Naive thymus-derived CD8-positive, alpha-beta T cell (primary cell): Measurements from ENCODE around the gene MAP3K9. TPM values are rescaled to one million over a fixed set of nuclear protein-coding genes. Genes with fewer than 3 reads are reported as not detected.

Experiments
- ATAC-seq, 2 donors: fragments of 150-1000 bp; cut with Tn5 transposase in 1 of 2; sonication (Bioruptor Pico), chemical (Tn5 transposase) in 1 of 2; 1 replicate in 1 of 2; 2 replicates in 1 of 2; pipeline ENCODE4 v1.10.0; 2021; ENCODE audit warnings: mild to moderate bottlenecking in 2 of 2, moderate library complexity in 2 of 2
- POLR2A ChIA-PET: fragments of 350-600 bp; sonication (Branson Sonifier 250); formaldehyde crosslinking; loops from one replicate; lab custom pipeline; 2021; ENCODE audit warnings: antibody characterized with exemption; lab: Charles Lee
- DNase-seq, 10 donors: peaks; one replicate each; pipeline versions ENCODE4 v3.0.0 to v3.0.0-alpha.2; 2020 to 2022
- H3K27ac Mint-ChIP-seq, 10 donors: one replicate each; pipeline ENCODE4 v1.8.0; 2020 to 2022; ENCODE audit warnings: mild to moderate bottlenecking in 10 of 10, mixed read lengths in 10 of 10, moderate library complexity in 4 of 10, inconsistent platforms in 1 of 10
- H3K27me3 Mint-ChIP-seq, 5 donors: one replicate each; pipeline ENCODE4 v1.8.0; 2021 to 2022; ENCODE audit warnings: mixed read lengths in 5 of 5
- H3K36me3 Mint-ChIP-seq, 3 donors: one replicate each; pipeline ENCODE4 v1.8.0; 2020 to 2022; ENCODE audit warnings: mixed read lengths in 3 of 3, mild to moderate bottlenecking in 2 of 3, inconsistent platforms in 1 of 3
- H3K4me1 Mint-ChIP-seq, 4 donors: one replicate each; pipeline ENCODE4 v1.8.0; 2021 to 2022; ENCODE audit warnings: mixed read lengths in 4 of 4
- H3K4me3 Mint-ChIP-seq, 10 donors: one replicate each; pipeline ENCODE4 v1.8.0; 2020 to 2022; ENCODE audit warnings: mild to moderate bottlenecking in 10 of 10, mixed read lengths in 10 of 10, moderate library complexity in 6 of 10, inconsistent platforms in 1 of 10
- H3K9me3 Mint-ChIP-seq, 9 donors: one replicate each; pipeline ENCODE4 v1.8.0; 2020 to 2022; ENCODE audit warnings: mixed read lengths in 9 of 9, mild to moderate bottlenecking in 3 of 9, inconsistent platforms in 1 of 9, moderate library complexity in 1 of 9
- polyA plus RNA-seq, 3 donors: library from polyadenylated mRNA; unstranded; fragments of 300-500 nt; fragmentation: Illumina TruSeq; gene quantifications; one replicate each; pipeline ENCODE4 v1.2.3, GENCODE V29; 2021
- total RNA-seq, 8 experiments: library from RNA in 2 of 8; stranded (reverse) in 2 of 8; gene quantifications; one replicate each; pipeline ENCODE4 v1.2.3 and lab custom pipeline; 2021 to 2026

Gene MAP3K9
- total and polyA plus RNA-seq, 5 experiments from 2014 or later, result 0.52 to 7.8 (median 3.6) TPM

DNA sequence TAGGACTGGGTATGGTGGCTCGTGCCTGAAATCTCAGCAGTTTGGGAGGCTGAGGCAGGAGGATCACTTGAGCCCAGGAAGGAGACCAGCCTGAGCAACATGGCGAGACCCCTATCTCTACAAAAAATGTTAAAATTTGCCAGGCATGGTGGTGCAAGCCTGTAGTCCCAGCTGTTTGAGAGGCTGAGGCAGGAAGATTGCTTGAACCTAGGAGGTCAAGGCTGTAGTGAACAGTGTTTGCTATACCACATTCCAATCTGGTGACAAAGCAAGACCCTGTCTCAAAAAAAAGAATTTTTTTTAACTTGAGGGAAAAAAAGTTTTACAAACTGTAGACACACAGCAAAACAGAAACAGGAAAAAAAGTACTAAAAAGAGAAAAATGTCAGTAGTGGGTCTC, 2.3 kb upstream of the MAP3K9 start:
- Mint-ChIP-seq H3K27ac (no peak overlapping the region), H3K4me3 (no peak overlapping the region), H3K27me3 (peaks cover 0 to 6% (median 0%) of the 10 kb centered on the region in 5 donors), H3K36me3 (no peaks in the 10 kb centered on the region), H3K9me3 (no peaks in the 10 kb centered on the region), H3K4me1 (peaks cover 10 to 14% (median 12%) of the 10 kb centered on the region in 4 donors)
- POLR2A ChIA-PET, result no interaction called here
- DNase-seq (no peak), ATAC-seq (no peak)

DNA sequence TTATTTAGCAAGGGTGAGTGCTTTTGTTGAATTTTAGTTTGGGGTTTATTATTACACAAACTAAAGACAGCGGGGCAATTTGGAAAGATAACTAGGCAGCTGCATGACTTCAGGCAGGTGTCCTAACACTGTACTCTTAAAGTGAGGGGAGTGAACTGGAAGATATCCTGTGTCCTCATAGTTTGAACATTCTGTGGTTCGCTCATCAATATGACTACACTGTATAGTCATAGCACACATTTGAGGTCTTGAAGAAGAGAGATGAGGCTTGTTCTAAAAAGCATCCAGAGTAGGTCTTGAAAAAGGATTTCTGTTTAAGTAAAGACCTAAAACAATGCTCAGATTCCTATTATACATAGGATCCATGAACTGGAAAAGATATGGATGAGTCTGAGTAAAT, 1.7 kb upstream of the MAP3K9 start:
- H3K4me1 Mint-ChIP-seq, result peaks cover 11 to 14% (median 12%) of the 10 kb centered on the region in 4 donors
- no peak overlapping the region for H3K4me3 Mint-ChIP-seq
- peaks cover 0 to 6% (median 0%) of the 10 kb centered on the region in 5 donors for H3K27me3 Mint-ChIP-seq
- no peaks in the 10 kb centered on the region for H3K36me3 Mint-ChIP-seq
- no peak overlapping the region for H3K27ac Mint-ChIP-seq
- ATAC-seq (no peak), DNase-seq (no peak)
- POLR2A ChIA-PET, result no interaction called here
- no peaks in the 10 kb centered on the region for H3K9me3 Mint-ChIP-seq

DNA sequence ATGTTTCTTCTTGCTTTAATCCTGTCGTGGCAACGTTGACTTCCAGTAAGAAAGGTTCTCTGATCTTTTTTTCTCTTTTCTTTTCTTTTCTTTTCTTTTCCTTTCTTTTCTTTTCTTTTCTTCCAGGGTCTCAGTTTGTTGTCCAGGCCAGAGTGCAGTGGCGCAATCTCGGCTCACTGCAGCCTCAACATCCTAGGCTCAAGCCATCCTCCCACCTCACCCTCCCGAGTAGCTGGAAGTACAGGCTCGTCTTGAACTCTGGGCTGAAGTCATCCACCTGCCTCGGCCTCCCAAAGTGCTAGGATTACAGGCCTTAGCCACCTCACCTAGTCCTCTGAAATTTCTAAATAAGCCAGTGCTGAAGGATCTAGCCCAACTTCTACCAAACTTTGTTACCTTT, 1.3 kb upstream of the MAP3K9 start:
- H3K36me3 Mint-ChIP-seq, result no peaks in the 10 kb centered on the region
- H3K4me3 Mint-ChIP-seq, result no peak overlapping the region
- no peak overlapping the region for H3K27ac Mint-ChIP-seq
- DNase-seq, result no peak
- peaks cover 11 to 14% (median 12%) of the 10 kb centered on the region in 4 donors for H3K4me1 Mint-ChIP-seq
- POLR2A ChIA-PET, result interaction anchor here (1.1 kb wide), 1 partner anchor 124 kb away, joined by 3 read pairs; no protein-coding TSS in a partner anchor
- no peak for ATAC-seq
- H3K9me3 Mint-ChIP-seq, result no peaks in the 10 kb centered on the region
- H3K27me3 Mint-ChIP-seq, result peaks cover 0 to 6% (median 0%) of the 10 kb centered on the region in 5 donors

DNA sequence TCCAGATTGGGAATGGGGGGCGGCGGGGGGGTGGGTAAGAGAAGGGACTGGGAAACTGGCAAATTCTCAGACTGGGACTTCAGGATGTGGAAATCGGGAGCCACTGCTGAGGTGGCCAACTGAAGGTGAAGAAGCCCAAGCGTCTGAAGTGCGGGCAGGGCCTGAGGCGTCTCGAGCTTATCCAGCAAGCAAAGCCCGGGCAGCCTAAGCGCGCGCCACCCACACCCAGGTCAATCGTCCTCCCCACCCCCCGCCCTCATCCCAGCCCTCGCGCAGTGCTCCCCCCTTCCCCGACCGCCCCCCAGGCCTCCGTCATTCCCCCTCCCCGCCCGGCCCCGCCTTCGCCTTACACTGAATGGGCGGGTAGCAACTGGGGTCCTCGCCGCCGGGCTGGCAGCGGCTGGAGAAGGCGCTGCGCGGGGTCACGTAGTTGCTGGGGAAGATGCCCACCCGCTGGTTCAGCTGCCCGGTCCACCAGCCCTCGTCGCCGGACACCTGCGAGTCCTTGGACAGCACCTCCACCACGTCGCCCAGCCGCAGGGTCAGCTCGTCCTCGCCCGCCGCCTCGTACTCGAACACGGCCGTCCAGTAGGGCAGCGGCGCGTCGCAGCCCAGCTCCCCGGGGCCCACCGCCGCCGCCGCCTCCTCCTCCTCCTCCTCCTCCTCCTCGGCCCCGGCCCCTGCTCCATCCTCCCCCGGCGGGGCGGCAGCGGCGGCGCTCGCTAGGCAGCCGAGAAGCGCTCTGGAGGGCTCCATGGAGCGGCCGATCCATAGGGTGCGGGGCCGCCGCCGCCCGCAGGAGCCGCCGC, 693 bp downstream of the MAP3K9 start:
- ATAC-seq, result peak; percentile 10 to 15
- Mint-ChIP-seq H3K27ac (peak overlapping the region in 9 of 10 donors; percentile 63 to 94 (median 91)), H3K36me3 (no peaks in the 10 kb centered on the region), H3K4me1 (peaks cover 13 to 16% (median 13%) of the 10 kb centered on the region in 4 donors), H3K9me3 (no peaks in the 10 kb centered on the region), H3K27me3 (peaks cover 0 to 6% (median 0%) of the 10 kb centered on the region in 5 donors), H3K4me3 (peak overlapping the region in 9 of 10 donors; percentile 84 to 96 (median 88))
- DNase-seq, result peak; percentile 18 to 82 (median 42)
- POLR2A ChIA-PET, result interaction anchor here (0.8 to 2.8 kb wide), 17 partner anchors 9 to 401 kb away, joined by 3 to 11 read pairs (median 4); partner anchors contain the start of genes PCNX1 and TTC9

DNA sequence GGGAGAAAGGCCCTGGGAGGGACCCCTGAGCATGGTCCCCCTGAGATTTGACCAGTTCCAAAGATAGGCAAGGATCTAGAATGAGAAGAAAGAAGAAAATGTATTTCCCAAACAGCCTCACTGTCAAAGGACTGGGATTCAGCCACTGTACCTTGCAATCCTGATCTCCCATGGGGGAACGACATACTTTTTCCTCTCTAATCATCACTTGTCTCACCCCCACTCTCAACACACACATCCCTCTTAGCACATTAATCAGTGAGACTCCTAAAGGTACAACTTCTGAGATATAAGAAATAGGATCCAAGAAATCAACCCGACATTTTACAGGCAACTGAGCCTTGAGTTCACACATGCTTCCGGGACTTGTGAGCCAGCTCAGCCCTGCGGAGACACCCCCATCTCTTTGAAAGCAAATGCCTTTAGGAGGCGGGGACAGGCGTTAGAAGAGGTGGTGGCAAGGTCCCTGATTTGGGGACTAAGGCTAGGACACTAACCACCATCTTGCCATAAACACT, 1.4 kb downstream of the MAP3K9 start:
- POLR2A ChIA-PET, result interaction anchor here (2.1 to 2.8 kb wide), 3 partner anchors 27 to 149 kb away, joined by 9 to 11 read pairs (median 10); partner anchors contain the start of gene PCNX1
- ATAC-seq (peak; percentile 47 to 49), DNase-seq (peak; percentile 25 to 87 (median 59))
- Mint-ChIP-seq H3K9me3 (no peaks in the 10 kb centered on the region), H3K27ac (peak overlapping the region in 9 of 10 donors; percentile 63 to 94 (median 91)), H3K4me1 (peaks cover 11 to 19% (median 16%) of the 10 kb centered on the region in 4 donors), H3K36me3 (peaks cover 0 to 3% (median 0%) of the 10 kb centered on the region in 3 donors), H3K27me3 (peaks cover 0 to 6% (median 0%) of the 10 kb centered on the region in 5 donors), H3K4me3 (peak overlapping the region in 9 of 10 donors; percentile 84 to 96 (median 88))

DNA sequence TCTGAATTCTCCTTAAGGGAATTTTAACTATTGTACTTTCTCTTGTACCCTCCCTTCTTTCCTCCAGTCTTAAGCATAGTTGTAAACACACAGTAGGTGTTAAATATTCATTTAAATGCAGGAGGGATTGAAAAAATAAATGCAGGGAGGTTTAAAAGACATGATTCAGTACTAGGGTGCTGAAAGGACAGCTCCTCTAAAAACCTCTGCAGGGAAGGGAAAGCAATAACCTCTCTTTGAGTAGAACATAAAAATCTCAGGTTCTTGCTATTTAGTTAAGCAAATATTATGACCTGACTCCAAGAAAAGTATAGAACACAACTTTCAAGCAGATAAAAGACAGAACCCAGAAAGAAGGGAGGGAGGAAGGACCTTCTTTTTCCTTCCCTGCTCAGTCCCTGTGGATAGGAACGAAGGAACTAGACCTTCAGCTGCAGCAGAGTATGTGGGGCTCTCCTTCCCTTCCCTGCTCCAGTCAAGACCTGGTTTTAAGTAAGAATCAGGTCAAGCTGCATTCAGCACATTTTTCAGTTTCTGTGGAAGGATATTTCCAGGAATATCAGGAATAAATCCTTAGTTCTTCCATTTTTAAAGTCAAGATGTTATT, 4.7 kb downstream of the MAP3K9 start:
- H3K4me1 Mint-ChIP-seq, result peaks cover 7 to 26% (median 23%) of the 10 kb centered on the region in 4 donors
- H3K9me3 Mint-ChIP-seq, result no peaks in the 10 kb centered on the region
- POLR2A ChIA-PET, result no interaction called here
- ATAC-seq (no peak), DNase-seq (no peak)
- peaks cover 4 to 22% (median 20%) of the 10 kb centered on the region in 3 donors for H3K36me3 Mint-ChIP-seq
- H3K27me3 Mint-ChIP-seq, result peaks cover 0 to 6% (median 0%) of the 10 kb centered on the region in 5 donors
- no peak overlapping the region for H3K4me3 Mint-ChIP-seq
- H3K27ac Mint-ChIP-seq, result no peak overlapping the region

DNA sequence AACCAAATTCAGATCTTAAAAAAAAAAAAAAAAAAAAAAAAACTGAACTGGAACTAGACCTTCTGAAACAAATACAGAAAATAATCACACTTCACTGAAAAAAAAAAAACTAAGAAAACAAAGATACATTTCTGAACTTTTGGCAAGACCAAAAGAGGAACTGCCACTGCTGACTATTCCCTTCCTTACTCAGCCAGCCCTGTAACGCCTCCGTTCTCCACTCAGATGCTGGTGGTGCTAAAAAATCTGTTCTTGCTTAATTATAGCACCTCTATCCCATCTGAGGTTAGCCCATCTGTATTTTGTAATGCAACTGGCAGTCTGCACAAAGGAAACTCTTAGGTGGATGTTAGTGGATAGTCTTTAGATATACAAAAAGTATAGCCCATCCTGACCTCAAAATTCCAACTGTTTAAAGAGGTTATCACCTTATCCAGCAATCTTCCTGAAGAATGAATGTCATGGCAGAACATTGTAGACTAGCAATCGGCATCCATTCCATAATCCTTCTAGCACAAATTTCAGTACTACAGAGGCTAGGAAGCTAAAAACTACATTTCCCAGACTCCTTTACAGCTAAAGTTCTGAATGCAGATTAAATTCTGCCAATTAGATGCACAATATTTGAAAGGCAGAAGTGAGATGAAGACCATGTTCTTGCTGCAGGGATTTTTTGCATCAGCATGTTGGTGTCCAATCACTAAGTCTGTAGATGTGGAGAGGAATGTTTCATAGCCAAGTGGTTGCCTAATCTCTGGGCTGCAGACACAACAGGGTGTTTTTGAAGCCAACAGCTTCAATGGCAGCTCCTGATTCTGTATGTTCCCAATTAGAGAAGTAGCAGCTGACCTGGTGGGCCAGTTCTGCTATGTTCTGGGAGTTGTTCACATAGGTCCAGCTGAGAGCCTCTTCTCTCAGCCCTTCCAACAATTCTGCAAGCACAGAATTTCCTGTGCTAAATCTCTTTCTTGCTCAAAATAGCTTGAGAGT, 5.7 kb downstream of the MAP3K9 start:
- Mint-ChIP-seq H3K4me1 (peaks cover 7 to 26% (median 23%) of the 10 kb centered on the region in 4 donors), H3K27ac (peak overlapping the region in 1 of 10 donors; percentile 36), H3K36me3 (peaks cover 4 to 26% (median 24%) of the 10 kb centered on the region in 3 donors), H3K27me3 (peaks cover 0 to 6% (median 0%) of the 10 kb centered on the region in 5 donors), H3K9me3 (no peaks in the 10 kb centered on the region), H3K4me3 (no peak overlapping the region)
- ATAC-seq (no peak), DNase-seq (no peak)
- POLR2A ChIA-PET, result no interaction called here

DNA sequence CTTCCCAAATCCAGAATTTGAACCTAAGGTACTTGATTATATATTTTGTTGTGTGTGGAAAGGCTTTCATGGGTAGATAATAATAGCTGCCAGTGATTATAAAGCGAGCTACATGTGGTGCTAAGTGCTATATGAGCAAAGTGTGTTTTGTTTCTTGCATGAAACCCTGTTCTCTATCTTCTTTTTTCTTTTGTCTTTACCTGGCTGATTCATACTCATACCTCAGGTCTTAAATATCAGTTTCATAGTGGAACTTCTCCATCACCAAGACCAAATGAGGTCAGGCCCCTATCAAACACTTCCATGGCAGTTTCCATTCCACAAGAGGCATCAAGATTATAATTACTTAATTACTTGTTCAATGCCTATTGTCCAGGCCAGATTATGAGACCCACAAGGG, 6.9 kb downstream of the MAP3K9 start:
- Mint-ChIP-seq H3K36me3 (peaks cover 4 to 26% (median 24%) of the 10 kb centered on the region in 3 donors), H3K27ac (no peak overlapping the region), H3K27me3 (peaks cover 0 to 4% (median 0%) of the 10 kb centered on the region in 5 donors), H3K4me3 (no peak overlapping the region), H3K9me3 (no peaks in the 10 kb centered on the region), H3K4me1 (peaks cover 3 to 21% (median 17%) of the 10 kb centered on the region in 4 donors)
- ATAC-seq (no peak), DNase-seq (no peak)
- POLR2A ChIA-PET, result no interaction called here

DNA sequence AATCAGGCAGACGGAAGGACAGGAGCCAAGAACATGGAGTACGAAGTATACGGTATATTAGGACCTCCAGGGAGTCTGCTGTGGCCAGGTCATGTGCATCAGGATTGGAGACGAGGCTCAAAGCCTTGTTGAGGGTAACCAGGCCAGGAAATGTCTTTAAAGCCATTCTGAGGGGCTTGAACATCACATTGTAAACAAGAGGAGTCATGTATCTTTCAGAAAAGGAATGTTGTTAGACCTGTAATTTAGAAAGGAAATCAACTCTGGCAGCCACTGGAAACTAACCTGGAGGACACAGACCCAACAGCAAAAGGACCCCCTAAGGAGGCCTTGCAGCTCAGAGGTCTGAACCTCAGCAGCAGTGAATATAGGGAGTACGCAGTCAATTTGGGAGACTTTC, 7.5 kb downstream of the MAP3K9 start:
- Mint-ChIP-seq H3K36me3 (peaks cover 4 to 26% (median 24%) of the 10 kb centered on the region in 3 donors), H3K9me3 (no peaks in the 10 kb centered on the region), H3K27ac (no peak overlapping the region), H3K27me3 (peaks cover 0 to 3% (median 0%) of the 10 kb centered on the region in 5 donors), H3K4me1 (peaks cover 2 to 18% (median 17%) of the 10 kb centered on the region in 4 donors), H3K4me3 (no peak overlapping the region)
- no peak for DNase-seq
- POLR2A ChIA-PET, result no interaction called here
- no peak for ATAC-seq

DNA sequence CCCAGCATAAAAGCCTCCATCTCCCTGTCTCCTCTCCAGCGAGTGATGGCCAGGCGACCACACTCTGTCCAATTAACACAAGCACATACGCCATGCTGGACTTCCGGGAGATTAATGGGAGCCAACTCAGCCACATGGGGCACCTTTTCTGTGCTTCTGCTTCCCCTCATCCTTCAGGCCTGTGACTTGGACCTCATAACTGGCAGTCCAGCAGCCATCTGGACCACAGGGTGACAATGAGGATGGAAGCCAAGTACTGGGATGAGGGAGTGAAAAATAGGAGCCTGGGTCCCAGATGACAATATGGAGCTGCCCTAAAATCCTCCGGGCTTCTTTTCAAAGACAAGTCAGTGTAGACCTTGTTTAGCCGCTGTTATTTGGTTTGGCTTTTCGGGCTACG, 12.8 kb downstream of the MAP3K9 start:
- Mint-ChIP-seq H3K27me3 (no peaks in the 10 kb centered on the region), H3K36me3 (peaks cover 4 to 35% (median 24%) of the 10 kb centered on the region in 3 donors), H3K27ac (no peak overlapping the region), H3K4me3 (no peak overlapping the region), H3K9me3 (no peaks in the 10 kb centered on the region), H3K4me1 (peaks cover 0 to 11% (median 6%) of the 10 kb centered on the region in 4 donors)
- ATAC-seq (no peak), DNase-seq (no peak)
- POLR2A ChIA-PET, result no interaction called here

DNA sequence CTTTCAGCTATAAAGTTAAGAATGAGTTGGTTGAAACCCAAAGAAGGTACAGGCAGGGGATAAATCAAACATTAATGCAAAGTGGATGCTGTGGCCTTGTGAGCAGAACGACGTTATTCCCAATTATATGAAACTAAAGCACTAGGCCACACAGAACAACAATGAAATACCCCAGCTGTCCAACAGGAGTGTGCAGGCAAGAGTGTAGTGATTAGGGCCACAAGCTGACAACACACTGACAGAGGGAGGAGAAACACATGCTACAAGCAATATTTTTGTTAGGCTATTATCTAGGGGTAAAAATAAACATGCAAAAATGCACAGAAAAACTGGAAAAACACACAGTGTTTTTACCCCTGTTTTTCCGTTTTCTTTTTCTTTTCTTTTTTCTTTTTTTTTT, 15.0 kb downstream of the MAP3K9 start:
- no peaks in the 10 kb centered on the region for H3K27me3 Mint-ChIP-seq
- POLR2A ChIA-PET, result no interaction called here
- peaks cover 0 to 8% (median 6%) of the 10 kb centered on the region in 4 donors for H3K4me1 Mint-ChIP-seq
- H3K27ac Mint-ChIP-seq, result peak overlapping the region in 1 of 10 donors; percentile 18
- peaks cover 0 to 22% (median 12%) of the 10 kb centered on the region in 3 donors for H3K36me3 Mint-ChIP-seq
- H3K9me3 Mint-ChIP-seq, result no peaks in the 10 kb centered on the region
- DNase-seq, result no peak
- no peak for ATAC-seq
- no peak overlapping the region for H3K4me3 Mint-ChIP-seq
